Measurements from ENCODE around the gene RNASE13. TPM values are rescaled to one million over a fixed set of nuclear protein-coding genes. Genes with fewer than 3 reads are reported as not detected.

Gene RNASE13
- total RNA-seq, 1 donor from 2014 or later: not detected

DNA sequence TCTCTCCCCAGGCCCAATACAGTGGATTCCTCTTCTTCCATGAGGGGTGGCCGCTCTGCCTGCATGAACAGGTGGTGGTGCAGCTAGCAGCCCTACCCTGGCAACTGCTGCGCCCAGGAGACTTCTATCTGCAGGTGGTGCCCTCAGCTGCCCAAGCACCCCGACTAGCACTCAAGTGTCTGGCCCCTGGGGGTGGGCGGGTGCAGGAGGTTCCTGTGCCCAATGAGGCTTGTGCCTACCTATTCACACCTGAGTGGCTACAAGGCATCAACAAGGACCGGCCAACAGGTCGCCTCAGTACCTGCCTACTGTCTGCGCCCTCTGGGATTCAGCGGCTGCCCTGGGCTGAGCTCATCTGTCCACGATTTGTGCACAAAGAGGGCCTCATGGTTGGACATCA lies 39.3 kb upstream of the RNASE13 start:
- peaks cover 16% of the 10 kb centered on the region for H3K4me1 Mint-ChIP-seq (ENCODE audit: low read depth, unreplicated experiment)
- TF ChIP-seq, protein P1, sequence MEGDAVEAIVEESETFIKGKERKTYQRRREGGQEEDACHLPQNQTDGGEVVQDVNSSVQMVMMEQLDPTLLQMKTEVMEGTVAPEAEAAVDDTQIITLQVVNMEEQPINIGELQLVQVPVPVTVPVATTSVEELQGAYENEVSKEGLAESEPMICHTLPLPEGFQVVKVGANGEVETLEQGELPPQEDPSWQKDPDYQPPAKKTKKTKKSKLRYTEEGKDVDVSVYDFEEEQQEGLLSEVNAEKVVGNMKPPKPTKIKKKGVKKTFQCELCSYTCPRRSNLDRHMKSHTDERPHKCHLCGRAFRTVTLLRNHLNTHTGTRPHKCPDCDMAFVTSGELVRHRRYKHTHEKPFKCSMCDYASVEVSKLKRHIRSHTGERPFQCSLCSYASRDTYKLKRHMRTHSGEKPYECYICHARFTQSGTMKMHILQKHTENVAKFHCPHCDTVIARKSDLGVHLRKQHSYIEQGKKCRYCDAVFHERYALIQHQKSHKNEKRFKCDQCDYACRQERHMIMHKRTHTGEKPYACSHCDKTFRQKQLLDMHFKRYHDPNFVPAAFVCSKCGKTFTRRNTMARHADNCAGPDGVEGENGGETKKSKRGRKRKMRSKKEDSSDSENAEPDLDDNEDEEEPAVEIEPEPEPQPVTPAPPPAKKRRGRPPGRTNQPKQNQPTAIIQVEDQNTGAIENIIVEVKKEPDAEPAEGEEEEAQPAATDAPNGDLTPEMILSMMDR (IDR thresholded peaks at IDR 0.05; ENCODE audit: partially characterized antibody, unreplicated experiment): no peak
- no peak overlapping the region for H3K4me3 Mint-ChIP-seq (ENCODE audit: unreplicated experiment)
- H3K27ac Mint-ChIP-seq (ENCODE audit: unreplicated experiment): no peak overlapping the region
- peaks cover 28% of the 10 kb centered on the region for H3K27me3 Mint-ChIP-seq (ENCODE audit: unreplicated experiment)
- H3K9me3 Mint-ChIP-seq (ENCODE audit: unreplicated experiment): peaks cover 12% of the 10 kb centered on the region
- DNase-seq: no peak
- H3K36me3 Mint-ChIP-seq (ENCODE audit: unreplicated experiment): peaks cover 18% of the 10 kb centered on the region

DNA sequence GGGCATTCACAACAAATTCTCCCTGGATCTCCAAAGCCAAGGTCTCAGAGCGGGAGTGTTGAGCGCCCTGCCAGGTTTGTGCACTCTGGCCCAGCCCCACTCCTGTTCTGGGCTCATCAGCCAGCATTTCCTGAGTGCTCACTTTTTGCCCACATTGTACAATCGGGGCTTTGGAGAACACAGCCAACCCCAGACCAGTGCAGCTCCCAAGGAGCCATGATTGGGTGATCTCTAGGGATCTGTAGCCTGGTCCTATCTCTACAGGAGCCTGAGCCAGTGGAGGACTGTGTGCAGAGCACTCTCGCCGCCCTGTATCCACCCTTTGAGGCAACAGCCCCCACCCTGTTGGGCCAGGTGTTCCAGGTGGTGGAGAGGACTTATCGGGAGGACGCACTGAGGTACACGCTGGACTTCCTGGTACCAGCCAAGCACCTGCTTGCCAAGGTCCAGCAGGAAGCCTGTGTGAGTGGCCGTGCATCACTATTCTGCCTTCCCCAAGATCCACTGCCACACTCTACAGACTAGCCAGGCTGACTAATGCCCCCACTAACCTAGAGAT lies 38.3 kb upstream of the RNASE13 start:
- H3K4me1 Mint-ChIP-seq (ENCODE audit: low read depth, unreplicated experiment): peaks cover 18% of the 10 kb centered on the region
- H3K36me3 Mint-ChIP-seq (ENCODE audit: unreplicated experiment): peaks cover 18% of the 10 kb centered on the region
- H3K9me3 Mint-ChIP-seq (ENCODE audit: unreplicated experiment): peaks cover 19% of the 10 kb centered on the region
- TF ChIP-seq, protein P1 (IDR thresholded peaks at IDR 0.05; ENCODE audit: partially characterized antibody, unreplicated experiment): no peak
- peak overlapping the region; percentile 87 for H3K4me3 Mint-ChIP-seq (ENCODE audit: unreplicated experiment)
- peaks cover 28% of the 10 kb centered on the region for H3K27me3 Mint-ChIP-seq (ENCODE audit: unreplicated experiment)
- no peak for DNase-seq
- peak overlapping the region; percentile 78 for H3K27ac Mint-ChIP-seq (ENCODE audit: unreplicated experiment)

DNA sequence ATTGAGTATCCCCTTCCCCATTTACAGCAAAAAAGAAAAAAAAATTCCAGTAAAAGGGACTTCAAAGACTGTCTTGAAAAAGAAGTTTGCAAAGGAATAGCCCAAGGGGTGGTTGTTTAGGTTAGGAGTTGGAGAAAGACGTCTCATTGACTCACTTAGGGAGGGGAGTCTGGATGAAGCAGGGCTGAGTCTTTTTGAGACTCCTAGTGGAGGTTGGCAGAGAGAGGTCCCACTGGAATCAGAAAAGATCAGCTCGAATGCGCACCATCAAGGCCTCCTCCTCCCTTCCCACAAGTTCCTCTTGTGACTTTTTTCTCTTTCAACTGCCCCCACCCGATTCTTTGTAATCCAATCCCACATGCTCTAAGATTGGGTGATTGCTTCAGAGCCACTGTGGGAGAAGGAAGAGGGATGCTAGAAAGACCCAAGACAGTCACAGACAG lies 37.4 kb upstream of the RNASE13 start:
- Mint-ChIP-seq H3K27me3 (ENCODE audit: unreplicated experiment) (peaks cover 23% of the 10 kb centered on the region), H3K27ac (ENCODE audit: unreplicated experiment) (peak overlapping the region; percentile 78)

DNA sequence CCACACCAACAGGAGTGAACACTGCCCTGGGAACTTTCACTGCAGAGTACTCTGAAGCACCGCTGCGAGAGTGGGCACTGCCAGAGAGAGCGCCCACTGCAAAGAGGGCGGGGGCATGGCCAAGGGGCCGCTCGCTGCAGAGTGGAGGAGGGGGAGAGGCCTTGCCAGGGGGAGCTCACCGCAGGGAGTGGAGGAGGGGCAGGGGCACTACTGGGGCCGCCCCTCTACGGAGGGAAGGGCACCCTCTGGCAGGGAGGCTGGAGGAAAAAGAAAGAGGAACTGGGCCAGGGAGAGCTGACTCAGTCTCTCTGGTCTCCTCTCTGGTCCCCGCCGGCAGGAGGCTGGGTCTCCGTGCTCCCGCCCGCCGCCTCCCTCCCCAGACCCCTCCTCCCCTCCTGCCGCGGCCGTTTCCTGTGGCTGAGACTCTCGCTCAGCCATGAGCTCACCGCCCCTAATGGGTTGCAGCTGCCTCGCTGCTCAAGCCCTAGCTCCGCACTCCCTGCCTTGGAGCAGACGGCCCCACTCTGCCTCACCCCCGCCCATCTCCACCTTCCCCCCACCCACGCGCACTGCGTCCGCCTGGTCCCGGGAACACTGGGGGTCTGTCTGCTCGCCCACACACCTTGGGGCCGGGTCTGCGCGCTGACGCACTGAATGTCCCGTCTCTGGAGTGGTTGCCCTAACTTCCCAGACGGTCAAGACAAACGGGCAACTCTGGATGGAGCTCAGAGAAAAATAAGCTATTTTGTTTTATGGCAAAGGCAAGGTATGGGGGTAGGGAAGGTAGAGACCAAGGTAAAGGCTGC lies 36.8 kb upstream of the RNASE13 start:
- Mint-ChIP-seq H3K4me1 (ENCODE audit: low read depth, unreplicated experiment) (peaks cover 18% of the 10 kb centered on the region), H3K36me3 (ENCODE audit: unreplicated experiment) (peaks cover 14% of the 10 kb centered on the region), H3K27ac (ENCODE audit: unreplicated experiment) (peak overlapping the region; percentile 87), H3K9me3 (ENCODE audit: unreplicated experiment) (peaks cover 20% of the 10 kb centered on the region), H3K4me3 (ENCODE audit: unreplicated experiment) (peak overlapping the region; percentile 93), H3K27me3 (ENCODE audit: unreplicated experiment) (peaks cover 24% of the 10 kb centered on the region)
- TF ChIP-seq, protein P1 (IDR thresholded peaks at IDR 0.05; ENCODE audit: partially characterized antibody, unreplicated experiment): no peak
- DNase-seq: peak; percentile 89

More for the DNA sequence above, 37.4 kb upstream of the RNASE13 start:
- Mint-ChIP-seq H3K4me1 (ENCODE audit: low read depth, unreplicated experiment) (peaks cover 18% of the 10 kb centered on the region), H3K36me3 (ENCODE audit: unreplicated experiment) (peaks cover 14% of the 10 kb centered on the region), H3K4me3 (ENCODE audit: unreplicated experiment) (peak overlapping the region; percentile 87), H3K9me3 (ENCODE audit: unreplicated experiment) (peaks cover 19% of the 10 kb centered on the region)
- TF ChIP-seq, protein P1 (IDR thresholded peaks at IDR 0.05; ENCODE audit: partially characterized antibody, unreplicated experiment): no peak
- no peak for DNase-seq

Measured in glutamatergic neuron (in vitro differentiated cells).